Neuronal stem cell (in vitro differentiated cells): Measurements from ENCODE around the gene PIK3AP1.

ENCODE experiments used
- DNase-seq: peaks from one replicate; pipeline ENCODE4 v3.0.0-alpha.2; 2013; ENCODE audit warnings: low spot score
- H2AFZ ChIP-seq: one replicate; pipeline ENCODE4 v1.6.1; 2013; ENCODE audit warnings: mild to moderate bottlenecking, low read length, inconsistent platforms
- H2AK5ac ChIP-seq: 2 replicates; pipeline ENCODE4 v1.6.1; 2013; ENCODE audit warnings: low read depth, mild to moderate bottlenecking, inconsistent platforms, low read length, moderate library complexity, mixed read lengths
- H2BK120ac ChIP-seq: 2 replicates; pipeline ENCODE4 v1.6.1; 2013; ENCODE audit warnings: low read depth, mild to moderate bottlenecking, inconsistent platforms, low read length, moderate library complexity, mixed read lengths
- H2BK12ac ChIP-seq: one replicate; pipeline ENCODE4 v1.6.1; 2013; ENCODE audit warnings: low read length, inconsistent platforms
- H2BK15ac ChIP-seq: 2 replicates; pipeline ENCODE4 v1.6.1; 2013; ENCODE audit warnings: mild to moderate bottlenecking, low read length, inconsistent platforms, mixed read lengths
- H2BK5ac ChIP-seq: one replicate; pipeline ENCODE4 v1.6.1; 2013; ENCODE audit warnings: inconsistent platforms, mild to moderate bottlenecking, low read length, moderate library complexity
- H3K14ac ChIP-seq: one replicate; pipeline ENCODE4 v1.6.1; 2013; ENCODE audit warnings: low read length, inconsistent platforms
- H3K18ac ChIP-seq: 2 replicates; pipeline ENCODE4 v1.6.1; 2013; ENCODE audit warnings: low read length, inconsistent platforms
- H3K23ac ChIP-seq: 2 replicates; pipeline ENCODE4 v1.6.1; 2013; ENCODE audit warnings: low read depth, mild to moderate bottlenecking, mixed read lengths, low read length, inconsistent platforms; ENCODE audit not compliant: poor library complexity
- H3K27ac ChIP-seq: replicated peaks from 3 replicates; pipeline ENCODE4 v1.5.1; 2013; ENCODE audit warnings: low read length, inconsistent platforms
- H3K27me3 ChIP-seq, 3 experiments: 2 replicates each; pipeline ENCODE4 v1.6.1; 2013; ENCODE audit warnings: low read length in 3 of 3, mild to moderate bottlenecking in 2 of 3, inconsistent platforms in 1 of 3, low read depth in 1 of 3, mixed read lengths in 1 of 3, moderate library complexity in 1 of 3; ENCODE audit not compliant: control insufficient read depth in 3 of 3, insufficient read depth in 3 of 3
- H3K36me3 ChIP-seq, 2 donors: replicated peaks in 1 of 2; 2 replicates each; pipeline ENCODE4 v1.6.1; 2013; ENCODE audit warnings: low read length in 2 of 2; ENCODE audit not compliant: control insufficient read depth in 2 of 2, insufficient read depth in 2 of 2
- H3K4ac ChIP-seq: 2 replicates; pipeline ENCODE4 v1.6.1; 2013; ENCODE audit warnings: inconsistent platforms, mild to moderate bottlenecking, low read length, moderate library complexity
- H3K4me1 ChIP-seq, 2 donors: 1 replicate in 1 of 2; 2 replicates in 1 of 2; pipeline ENCODE4 v1.6.1; 2013; ENCODE audit warnings: low read length in 2 of 2, low read depth in 1 of 2; ENCODE audit not compliant: control insufficient read depth in 2 of 2, insufficient read depth in 1 of 2
- H3K4me2 ChIP-seq: one replicate; pipeline ENCODE4 v1.6.1; 2013; ENCODE audit warnings: mild to moderate bottlenecking, low read length, inconsistent platforms; ENCODE audit not compliant: insufficient read depth, poor library complexity, severe bottlenecking
- H3K4me3 ChIP-seq, 2 donors: 2 replicates each; pipeline ENCODE4 v1.5.1; 2013; ENCODE audit warnings: low read length in 2 of 2, mild to moderate bottlenecking in 2 of 2, inconsistent platforms in 1 of 2, moderate library complexity in 1 of 2
- H3K79me1 ChIP-seq: one replicate; pipeline ENCODE4 v1.6.1; 2013; ENCODE audit warnings: low read depth, mild to moderate bottlenecking, inconsistent platforms, low read length, moderate library complexity
- H3K9ac ChIP-seq: one replicate; pipeline ENCODE4 v1.6.1; 2013; ENCODE audit warnings: mild to moderate bottlenecking, low read depth, low read length, inconsistent platforms; ENCODE audit not compliant: poor library complexity
- H3K9me3 ChIP-seq, 2 donors: replicated peaks in 1 of 2; 2 replicates each; pipeline versions ENCODE3 to v1.6.1; 2013; ENCODE audit warnings: low read length in 2 of 2, mild to moderate bottlenecking in 2 of 2, inconsistent platforms in 1 of 2, low read depth in 1 of 2, mixed read lengths in 1 of 2, moderate library complexity in 1 of 2; ENCODE audit not compliant: control insufficient read depth in 2 of 2, insufficient read depth in 1 of 2
- H4K8ac ChIP-seq: one replicate; pipeline ENCODE4 v1.6.1; 2013; ENCODE audit warnings: low read depth, mild to moderate bottlenecking, inconsistent platforms, low read length, moderate library complexity
- H4K91ac ChIP-seq: one replicate; pipeline ENCODE4 v1.6.1; 2013; ENCODE audit warnings: low read length, low read depth, mild to moderate bottlenecking, inconsistent platforms; ENCODE audit not compliant: poor library complexity
- WGBS, 2 donors: extraction: QIAGEN DNeasy Blood & Tissue Kit; methylation state at CpG; one replicate each; pipeline ENCODE4 v1.1.7; 2013; ENCODE audit warnings: missing lambda C conversion rate in 2 of 2, mixed read lengths in 1 of 2; ENCODE audit not compliant: insufficient read length in 2 of 2, insufficient replicate concordance in 1 of 2; ENCODE audit errors: extremely low coverage in 2 of 2; 5-methylcytosine and 5-hydroxymethylcytosine counted together

PIK3AP1 gene

DNA sequence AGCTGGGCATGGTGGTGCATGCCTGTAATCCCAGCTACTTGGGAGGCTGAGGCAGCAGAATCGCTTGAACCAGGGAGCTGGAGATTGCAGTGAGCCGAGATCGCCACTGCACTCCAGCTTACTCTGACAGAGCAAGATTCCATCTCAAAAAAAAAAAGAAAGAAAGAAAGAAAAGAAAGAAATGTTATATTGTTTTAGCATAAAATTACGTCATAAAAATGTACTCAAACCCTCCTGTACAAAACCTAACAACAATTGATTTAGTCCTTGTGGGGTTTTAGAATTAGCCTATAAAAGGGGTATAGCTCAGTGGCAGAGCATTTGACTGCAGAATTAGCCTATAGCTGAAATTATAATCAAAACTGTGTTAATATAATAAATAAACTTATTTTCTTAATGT is 27.9 kb downstream of the PIK3AP1 start:
- Histone ChIP-seq H3K36me3 (no peaks in the 10 kb centered on the region), H3K79me1 (no peaks in the 10 kb centered on the region), H4K91ac (no peak overlapping the region), H3K27ac (no peak overlapping the region), H4K8ac (no peak overlapping the region), H2AK5ac (no peak overlapping the region), H3K18ac (no peak overlapping the region), H3K4me3 (no peak overlapping the region), H3K9me3 (no peaks in the 10 kb centered on the region), H2BK5ac (no peak overlapping the region), H2BK120ac (no peak overlapping the region), H3K23ac (no peak overlapping the region), H3K4me2 (no peak overlapping the region), H2BK15ac (no peak overlapping the region), H2BK12ac (no peak overlapping the region), H2AFZ (no peak overlapping the region), H3K9ac (no peak overlapping the region), H3K4ac (no peak overlapping the region), H3K27me3 (peaks cover 0 to 5% (median 0%) of the 10 kb centered on the region in 3 experiments), H3K4me1 (no peaks in the 10 kb centered on the region), H3K14ac (no peak overlapping the region)
- no CpG with 5 or more reads among the region's 4 CpGs for WGBS, 2 donors
- no peak for DNase-seq

DNA sequence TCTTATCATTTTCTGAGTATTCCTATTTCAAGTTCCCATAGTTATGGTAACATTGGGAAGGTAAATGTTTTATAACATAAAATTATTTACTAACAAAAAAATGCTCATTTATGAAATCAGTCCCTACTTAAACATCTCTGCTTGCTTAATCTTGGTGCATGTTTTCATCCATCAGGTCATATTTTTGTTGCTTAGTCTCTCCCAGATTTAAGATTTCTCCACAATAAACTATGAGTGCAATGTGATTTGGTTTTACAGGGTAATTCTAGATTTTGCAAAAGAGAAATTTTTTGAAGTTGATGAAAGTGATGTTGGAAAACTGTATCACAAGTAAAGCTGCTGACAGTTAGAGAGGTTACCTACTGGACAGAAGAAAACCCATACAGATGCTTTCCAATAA is 28.6 kb downstream of the PIK3AP1 start:
- no peaks in the 10 kb centered on the region for H3K4me1 ChIP-seq
- H3K14ac ChIP-seq: no peak overlapping the region
- H3K18ac ChIP-seq: no peak overlapping the region
- no peak for DNase-seq
- H2BK12ac ChIP-seq: no peak overlapping the region
- H2BK120ac ChIP-seq: no peak overlapping the region
- H3K79me1 ChIP-seq: no peaks in the 10 kb centered on the region
- no peak overlapping the region for H3K4me2 ChIP-seq
- no peaks in the 10 kb centered on the region for H3K36me3 ChIP-seq
- H3K4me3 ChIP-seq: no peak overlapping the region
- no peak overlapping the region for H2AFZ ChIP-seq
- no peaks in the 10 kb centered on the region for H3K9me3 ChIP-seq
- no peak overlapping the region for H2BK15ac ChIP-seq
- no peak overlapping the region for H2BK5ac ChIP-seq
- no peak overlapping the region for H2AK5ac ChIP-seq
- H3K27ac ChIP-seq: no peak overlapping the region
- H3K9ac ChIP-seq: no peak overlapping the region
- no peak overlapping the region for H4K91ac ChIP-seq
- peaks cover 0 to 5% (median 0%) of the 10 kb centered on the region in 3 experiments for H3K27me3 ChIP-seq
- H3K23ac ChIP-seq: no peak overlapping the region
- H3K4ac ChIP-seq: no peak overlapping the region
- H4K8ac ChIP-seq: no peak overlapping the region

DNA sequence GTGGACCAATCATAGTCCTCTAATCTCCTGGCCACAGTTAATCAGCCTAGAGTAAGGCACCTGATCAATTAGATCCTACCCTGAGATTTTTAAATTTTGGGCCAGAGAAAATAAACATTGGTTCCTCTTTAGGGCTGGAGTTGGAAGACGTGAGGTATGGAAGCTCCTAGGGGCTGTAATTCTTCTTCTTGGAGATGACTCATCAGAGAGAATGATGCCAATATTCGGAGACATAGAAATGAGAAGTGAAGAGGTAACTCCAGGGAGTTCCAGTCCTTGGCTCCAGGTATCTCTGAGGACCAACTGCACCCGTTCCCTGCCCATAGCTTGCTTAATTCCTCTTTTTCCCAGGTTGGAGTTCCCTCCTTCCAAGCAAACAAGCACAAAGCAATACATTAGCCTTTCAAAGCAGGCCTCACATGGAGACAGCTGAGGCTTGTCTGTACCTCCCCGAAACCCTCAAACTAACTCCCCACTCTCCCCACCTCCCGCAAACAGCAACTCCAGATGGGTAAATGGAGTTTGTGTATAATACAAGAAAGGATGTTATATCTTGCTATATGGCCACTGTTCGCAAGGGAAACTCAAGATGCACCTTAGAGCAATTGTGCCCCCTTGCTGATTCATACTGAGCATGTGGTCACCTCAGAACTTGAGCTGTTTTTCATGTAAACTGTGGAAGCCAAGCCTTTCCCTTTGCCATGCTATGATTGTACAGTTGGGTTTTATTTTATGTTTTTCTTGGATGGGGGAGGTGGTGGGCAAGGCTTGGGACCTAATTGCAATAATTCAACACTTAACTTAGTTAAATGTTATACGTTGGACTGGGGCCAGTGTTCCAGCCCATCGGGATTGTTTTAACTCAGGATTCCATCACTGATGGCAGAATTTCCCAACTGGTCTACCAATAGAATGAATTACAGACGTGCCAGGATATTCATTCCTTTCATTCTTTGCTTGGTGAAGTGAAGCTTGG is 29.3 kb downstream of the PIK3AP1 start:
- no peak overlapping the region for H3K27ac ChIP-seq
- no peak overlapping the region for H3K4ac ChIP-seq
- H2BK120ac ChIP-seq: no peak overlapping the region
- WGBS, 2 donors: no CpG with 5 or more reads among the region's 9 CpGs
- H2BK15ac ChIP-seq: no peak overlapping the region
- no peak overlapping the region for H2BK12ac ChIP-seq
- H3K9me3 ChIP-seq: no peaks in the 10 kb centered on the region
- H3K23ac ChIP-seq: no peak overlapping the region
- H3K4me2 ChIP-seq: no peak overlapping the region
- H3K36me3 ChIP-seq: no peaks in the 10 kb centered on the region
- no peak overlapping the region for H3K14ac ChIP-seq
- no peak overlapping the region for H3K18ac ChIP-seq
- H3K4me3 ChIP-seq: no peak overlapping the region
- DNase-seq: no peak
- no peaks in the 10 kb centered on the region for H3K79me1 ChIP-seq
- H2BK5ac ChIP-seq: no peak overlapping the region
- H2AK5ac ChIP-seq: no peak overlapping the region
- H3K27me3 ChIP-seq: peaks cover 0 to 5% (median 0%) of the 10 kb centered on the region in 3 experiments
- no peaks in the 10 kb centered on the region for H3K4me1 ChIP-seq
- no peak overlapping the region for H2AFZ ChIP-seq
- no peak overlapping the region for H4K8ac ChIP-seq
- no peak overlapping the region for H3K9ac ChIP-seq
- H4K91ac ChIP-seq: no peak overlapping the region

DNA sequence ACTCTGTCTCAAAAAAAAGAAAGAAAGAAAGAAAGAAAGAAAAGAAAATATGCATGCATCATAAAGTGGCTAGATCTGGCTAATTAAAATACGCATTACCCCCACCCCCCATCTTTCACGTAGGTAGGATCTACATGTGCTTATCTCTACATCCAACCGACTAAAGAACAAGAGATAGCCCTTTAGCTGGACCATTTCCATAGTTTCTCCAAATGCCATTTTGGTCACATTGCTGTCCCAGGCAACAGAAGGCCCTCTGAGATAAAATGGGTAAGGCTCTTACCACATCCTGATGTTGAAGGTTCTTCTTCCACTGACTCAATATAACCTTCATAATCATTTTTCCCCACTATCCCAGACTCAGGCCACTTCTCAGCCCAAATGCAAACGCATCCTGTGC is 31.5 kb downstream of the PIK3AP1 start:
- WGBS, 2 donors: no CpG with 5 or more reads among the region's 4 CpGs
- H3K9me3 ChIP-seq: no peaks in the 10 kb centered on the region
- H2BK5ac ChIP-seq: no peak overlapping the region
- no peak overlapping the region for H3K18ac ChIP-seq
- no peak overlapping the region for H2AFZ ChIP-seq
- H4K91ac ChIP-seq: no peak overlapping the region
- H3K9ac ChIP-seq: no peak overlapping the region
- no peak overlapping the region for H3K27ac ChIP-seq
- no peak overlapping the region for H3K4me3 ChIP-seq
- no peak overlapping the region for H3K23ac ChIP-seq
- DNase-seq: no peak
- no peak overlapping the region for H2BK15ac ChIP-seq
- no peaks in the 10 kb centered on the region for H3K79me1 ChIP-seq
- no peak overlapping the region for H2AK5ac ChIP-seq
- H3K14ac ChIP-seq: no peak overlapping the region
- no peak overlapping the region for H3K4me2 ChIP-seq
- no peak overlapping the region for H2BK120ac ChIP-seq
- H3K4ac ChIP-seq: no peak overlapping the region
- no peak overlapping the region for H2BK12ac ChIP-seq
- no peaks in the 10 kb centered on the region for H3K36me3 ChIP-seq
- no peaks in the 10 kb centered on the region for H3K4me1 ChIP-seq
- no peak overlapping the region for H4K8ac ChIP-seq
- peaks cover 0 to 7% (median 0%) of the 10 kb centered on the region in 3 experiments for H3K27me3 ChIP-seq
